HG03045 (cell line): ENCODE results near the gene FUT8.
A peak's percentile ranks its signal among the peaks of the same experiment; 100 is the strongest.
"Not testable (repeated sequence)": the region's sequence is repeated elsewhere in the genome, so short reads cannot be mapped to it uniquely, and the experiment has no call there.

Source experiments
- ATAC-seq: cut with Tn5 transposase; IDR thresholded peaks from one replicate; pipeline ENCODE4 v1.9.1; 2021; ENCODE audit warnings: mild to moderate bottlenecking, moderate library complexity; ENCODE audit not compliant: unreplicated experiment

Gene FUT8

DNA sequence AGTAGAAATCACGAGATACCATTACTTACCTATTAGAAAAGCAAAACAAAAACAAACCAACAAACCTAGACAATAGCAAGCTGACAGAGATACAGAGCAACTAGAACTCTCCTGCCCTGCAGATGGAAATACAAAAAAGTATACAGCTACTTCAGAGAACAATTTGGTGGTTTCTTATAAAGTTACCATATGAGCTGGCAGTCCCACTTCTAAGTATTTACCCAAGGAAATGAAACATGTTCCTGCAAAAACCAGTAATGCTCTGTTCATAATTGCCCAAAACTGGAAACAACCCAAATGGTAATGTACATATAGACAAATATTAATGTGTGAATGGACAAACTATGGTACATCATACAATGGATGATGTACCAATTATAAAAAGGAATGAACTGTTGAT, 31.7 kb downstream of the FUT8 start:
- no peak for ATAC-seq

DNA sequence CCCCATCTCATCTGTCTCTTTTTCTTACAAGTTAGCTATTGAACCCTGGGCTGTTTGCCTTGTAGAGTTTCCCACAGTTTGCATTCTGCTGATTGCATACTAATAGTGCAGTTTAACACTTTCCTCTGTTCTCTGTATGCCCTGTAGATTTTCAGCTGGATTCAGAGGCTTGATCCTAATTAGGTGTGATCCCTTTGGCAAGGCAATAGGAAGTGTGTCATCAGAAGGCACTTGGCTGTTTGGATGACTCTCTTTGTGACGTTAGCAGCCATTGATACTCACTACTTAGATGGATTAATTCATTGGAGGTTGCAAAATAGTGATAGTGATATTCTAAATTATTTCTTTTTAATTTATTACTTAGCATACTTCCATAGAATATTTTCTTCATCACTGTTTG, 33.6 kb downstream of the FUT8 start:
- no peak for ATAC-seq

GRCh38 chr14:65449647-65450046, 37.1 kb downstream of the FUT8 start:
- ATAC-seq, result no peak

DNA sequence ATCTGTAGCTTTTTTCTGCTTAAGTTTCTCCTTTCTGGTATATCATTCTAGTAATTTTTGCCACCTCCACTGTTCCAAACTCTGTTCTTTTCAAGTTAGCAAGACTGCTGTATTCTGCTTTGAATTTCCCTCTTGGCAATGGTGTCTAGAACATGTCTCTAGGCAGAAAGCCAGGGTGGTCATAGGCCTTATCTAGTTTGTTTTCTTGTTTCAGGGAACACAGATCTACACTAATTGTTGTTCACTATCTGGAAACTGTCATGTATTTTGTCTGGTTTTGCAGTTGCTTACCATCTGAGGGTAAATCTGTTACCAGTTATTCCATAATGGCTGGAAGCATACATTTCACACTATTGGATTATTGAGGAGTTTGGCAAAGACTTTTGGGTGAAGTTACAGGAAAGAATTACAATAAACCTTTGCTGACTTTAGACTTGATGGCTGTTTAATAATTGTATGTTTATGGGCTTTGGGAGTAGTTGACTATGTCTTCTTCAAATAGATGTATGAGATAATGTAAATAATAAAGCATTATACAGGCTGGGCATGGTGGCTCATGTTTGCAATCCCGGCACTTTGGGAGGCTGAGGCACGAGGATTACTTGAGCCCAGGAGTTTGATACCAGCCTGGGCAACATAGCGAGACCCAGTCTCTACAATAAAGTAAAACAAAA, 41.4 kb downstream of the FUT8 start:
- ATAC-seq, result no peak

- no peak for ATAC-seq
Observed at GRCh38 chr14:65456247-65456646, 43.7 kb downstream of the FUT8 start.

DNA sequence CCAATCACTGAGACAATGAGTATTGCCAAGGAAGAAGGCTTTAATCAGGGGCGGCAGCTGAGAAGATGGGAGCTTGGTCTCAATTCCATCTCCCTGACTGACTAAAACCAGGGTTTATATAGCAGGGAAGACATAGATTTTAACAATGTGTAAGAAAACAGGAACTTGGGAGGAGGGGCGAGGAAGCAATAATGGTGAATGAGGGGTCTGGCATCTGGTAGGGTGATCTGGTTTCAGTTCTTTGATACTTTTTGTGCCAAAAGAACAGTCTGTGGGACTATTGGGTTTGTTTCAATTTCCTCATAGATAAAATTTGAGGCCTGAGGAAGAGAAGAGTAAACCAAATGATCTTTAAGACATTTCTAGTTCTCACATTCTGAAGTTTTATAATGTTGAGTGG, 49.2 kb downstream of the FUT8 start:
- no peak for ATAC-seq

- no peak for ATAC-seq
Observed at GRCh38 chr14:65462411-65462810, 49.9 kb downstream of the FUT8 start.

DNA sequence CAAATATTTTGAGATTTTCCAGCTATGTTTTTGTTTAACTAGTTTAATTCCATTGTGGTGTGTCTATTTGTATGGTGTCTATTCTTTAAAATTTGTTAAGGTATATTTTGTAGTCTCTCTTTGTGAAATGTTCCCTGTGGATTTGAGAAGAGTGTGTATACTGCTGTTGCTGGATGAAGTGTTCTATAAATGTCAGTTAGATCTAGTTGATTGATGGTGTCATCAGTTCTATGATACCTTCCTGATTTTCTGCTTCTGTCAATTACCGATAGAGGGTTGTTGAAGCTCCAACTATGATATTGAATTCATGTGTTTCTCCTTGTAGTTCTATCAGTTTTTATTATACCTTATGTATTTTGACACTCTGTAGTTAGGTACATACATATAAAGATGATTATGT, 53.1 kb downstream of the FUT8 start:
- no peak for ATAC-seq

GRCh38 chr14:65467926-65468325, 55.4 kb downstream of the FUT8 start:
- ATAC-seq, result not testable (repeated sequence)

DNA sequence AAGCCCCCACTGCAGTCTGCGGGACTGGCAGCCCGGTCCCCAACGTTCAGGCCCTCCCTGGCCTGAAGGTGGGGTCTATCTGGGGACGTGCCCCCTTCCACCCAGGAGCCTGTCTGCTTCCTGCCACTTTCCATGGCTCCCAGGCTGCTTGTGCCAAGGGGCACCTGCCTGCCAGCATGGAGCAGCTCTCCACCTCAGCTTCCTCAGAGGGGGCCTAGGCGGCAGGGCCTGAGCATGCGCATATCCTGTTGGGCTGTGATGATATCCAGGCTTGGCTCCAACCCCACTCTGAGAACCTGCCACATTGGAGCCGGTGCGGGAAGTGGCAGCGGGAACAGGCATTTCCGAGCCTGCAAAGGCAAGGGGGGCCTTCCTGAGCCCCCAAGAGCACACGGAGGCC, 57.4 kb downstream of the FUT8 start:
- ATAC-seq, result no peak

DNA sequence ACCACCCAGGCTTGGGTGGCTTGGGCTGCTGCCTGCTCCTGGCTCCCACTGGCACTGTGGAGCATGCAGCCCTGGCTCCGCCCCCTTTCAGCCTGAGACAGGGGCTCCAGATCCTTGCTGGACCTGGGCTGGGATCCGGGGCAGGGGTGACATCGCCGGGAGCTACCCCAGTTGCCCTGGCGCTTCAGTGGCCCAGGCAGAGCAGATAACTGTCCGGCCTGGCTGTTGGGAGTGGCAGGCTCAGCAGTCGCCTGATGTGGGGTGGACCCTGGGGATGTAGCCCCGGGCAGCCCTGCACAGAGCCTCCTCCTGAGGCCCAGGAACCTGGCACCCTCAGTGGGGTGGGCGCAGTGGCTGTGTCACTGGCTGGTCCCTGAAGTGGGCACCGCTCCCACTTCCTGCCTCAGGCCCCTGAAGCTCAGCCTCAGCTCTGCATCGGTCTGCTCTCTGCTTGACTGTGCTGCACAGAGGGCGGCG, 57.9 kb downstream of the FUT8 start:
- ATAC-seq, result peak; percentile 31

DNA sequence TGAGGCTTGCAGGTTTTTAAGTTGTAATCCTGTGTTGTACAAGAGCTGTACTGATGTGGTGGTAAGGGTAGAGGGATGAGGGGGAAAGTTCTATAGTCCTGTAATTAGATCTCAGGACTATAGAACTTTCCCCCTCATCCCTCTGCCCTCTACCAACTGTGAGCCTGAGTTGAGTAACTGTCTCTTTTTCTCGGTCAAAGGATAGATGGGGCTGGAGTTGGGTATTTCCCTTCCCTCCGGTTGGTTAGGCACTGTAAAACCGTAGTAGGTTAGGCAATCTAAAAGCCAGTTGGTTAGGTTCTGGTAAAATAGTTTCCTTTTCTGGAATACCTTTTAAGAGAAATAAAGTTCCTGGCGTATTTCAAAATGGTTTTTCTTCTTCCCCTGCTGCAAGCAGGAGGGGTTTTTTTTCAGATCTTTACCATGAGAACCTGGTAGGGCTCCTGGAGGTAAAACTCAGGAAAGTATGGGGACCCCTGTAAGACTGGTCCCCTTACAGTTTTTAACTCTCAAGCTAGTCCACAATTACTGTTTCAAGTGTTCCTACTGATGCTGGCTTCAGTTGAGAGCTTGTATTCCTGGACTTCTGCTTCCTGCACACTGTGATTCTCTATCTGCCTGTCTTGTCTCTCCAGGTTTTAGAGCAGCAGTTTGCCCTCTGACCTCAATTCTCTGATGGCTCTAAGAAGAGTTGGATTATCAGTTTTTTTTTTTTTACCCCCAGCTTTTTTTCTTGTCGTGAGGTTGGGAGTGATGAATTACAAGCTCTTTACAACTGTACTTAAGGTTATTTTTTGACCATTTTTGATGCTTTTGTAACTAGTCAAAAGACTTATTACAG, 58.7 kb downstream of the FUT8 start:
- ATAC-seq, result peak; percentile 65

- no peak for ATAC-seq
Observed at GRCh38 chr14:65472189-65472588, 59.7 kb downstream of the FUT8 start.

DNA sequence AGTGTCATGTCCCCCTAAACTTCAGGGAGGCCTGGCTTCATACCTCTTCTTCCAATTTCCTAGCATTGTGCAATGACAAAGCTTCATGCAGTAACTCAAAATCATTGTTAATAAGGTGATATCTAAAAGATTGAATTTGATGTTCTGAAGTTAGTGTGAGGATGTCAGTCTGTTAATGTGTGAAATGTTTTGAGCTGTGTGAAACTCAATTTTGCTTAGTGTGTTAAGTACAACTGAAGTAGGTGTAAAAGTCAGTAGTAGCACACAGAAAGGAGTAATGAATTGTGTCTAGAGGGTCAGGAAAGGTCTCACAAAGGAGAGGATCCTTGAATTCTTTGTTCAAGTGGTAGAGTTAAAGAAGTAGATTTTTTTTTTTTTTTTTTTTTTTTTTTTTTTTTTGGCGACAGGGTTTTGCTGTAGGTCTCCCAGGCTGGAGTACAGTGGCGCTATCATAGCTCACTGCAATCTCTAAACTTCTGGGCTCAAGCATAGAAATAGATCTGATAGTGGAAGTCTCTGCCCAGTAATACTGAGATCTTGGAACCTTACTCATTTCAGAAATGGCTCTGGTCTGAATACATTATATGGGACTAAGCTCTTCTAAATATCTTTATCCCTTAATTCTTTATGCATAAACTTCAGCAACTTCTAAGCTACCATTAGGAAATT, 63.9 kb downstream of the FUT8 start:
- peak; percentile 60 for ATAC-seq

- no peak for ATAC-seq
Observed at GRCh38 chr14:65476942-65477318, 64.4 kb downstream of the FUT8 start.

- ATAC-seq, result no peak
Observed at GRCh38 chr14:65478017-65478416, 65.5 kb downstream of the FUT8 start.

GRCh38 chr14:65478596-65478995, 66.1 kb downstream of the FUT8 start:
- no peak for ATAC-seq

GRCh38 chr14:65479386-65479785, 66.9 kb downstream of the FUT8 start:
- ATAC-seq, result no peak

- ATAC-seq, result no peak
Observed at GRCh38 chr14:65482757-65483438, 70.4 kb downstream of the FUT8 start.

GRCh38 chr14:65483647-65484046, 71.1 kb downstream of the FUT8 start:
- ATAC-seq, result no peak

DNA sequence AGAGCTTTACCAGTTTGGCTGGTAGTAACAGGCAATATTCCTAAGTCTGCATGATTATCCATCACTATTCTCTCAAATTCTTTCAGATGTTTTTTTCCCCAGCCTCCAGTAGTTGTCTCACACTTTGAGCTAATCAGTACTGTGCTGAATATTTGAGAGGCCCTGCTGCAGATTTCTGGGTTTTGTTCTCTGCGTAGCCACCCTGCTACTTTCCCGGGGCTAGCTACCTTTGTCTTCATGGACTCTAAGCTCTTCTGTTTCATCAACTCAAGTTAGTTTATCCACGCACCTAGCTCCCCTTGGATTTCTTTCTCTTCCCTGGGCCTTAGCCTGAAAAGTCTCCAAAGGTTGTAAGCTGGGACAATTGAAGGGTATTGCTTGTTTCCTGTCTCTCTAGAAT, 73.0 kb downstream of the FUT8 start:
- ATAC-seq, result no peak
